Measurements from ENCODE around the gene GSTT2B. TPM values are rescaled to one million over a fixed set of nuclear protein-coding genes. Genes with fewer than 3 reads are reported as not detected.
"Not testable (repeated sequence)": the region's sequence is repeated elsewhere in the genome, so short reads cannot be mapped to it uniquely, and the experiment has no call there.

The GSTT2B gene
- total RNA-seq: not detected in 2 replicates

- intact Hi-C loops (cut with micrococcal nuclease): not testable (repeated sequence)
These were observed at the start of gene GSTT2B for GRCh38 chr22:23961084-23961771. Gene GSTT2B, minus strand, starts transcription at chr22:23961195. Its CDS starts 64 bp downstream, at chr22:23961131.

GRCh38 chr22:24010018-24010391, 49.0 kb upstream of the GSTT2B start:
- intact Hi-C loops (cut with micrococcal nuclease): loop anchor here (2.0 kb wide), 1 partner anchor 223 kb away; the partner anchor contains the start of gene SMARCB1

GRCh38 chr22:24009227-24010017, 48.4 kb upstream of the GSTT2B start:
- intact Hi-C loops (cut with micrococcal nuclease): loop anchor here (2.0 kb wide), 1 partner anchor 223 kb away; the partner anchor contains the start of gene SMARCB1

- intact Hi-C loops (cut with micrococcal nuclease): no loop called here
These were observed 47.6 kb upstream of the GSTT2B start for GRCh38 chr22:24008381-24009226.

GRCh38 chr22:24008022-24008283, 47.0 kb upstream of the GSTT2B start:
- intact Hi-C loops (cut with micrococcal nuclease): no loop called here

GRCh38 chr22:24007253-24008021, 46.4 kb upstream of the GSTT2B start:
- intact Hi-C loops (cut with micrococcal nuclease): no loop called here

GRCh38 chr22:24006914-24007214, 45.9 kb upstream of the GSTT2B start:
- intact Hi-C loops (cut with micrococcal nuclease): no loop called here

- intact Hi-C loops (cut with micrococcal nuclease): no loop called here
These were observed 45.4 kb upstream of the GSTT2B start for GRCh38 chr22:24006207-24006913.

- intact Hi-C loops (cut with micrococcal nuclease): no loop called here
These were observed 44.2 kb upstream of the GSTT2B start, which contains the start of gene GSTT4 for GRCh38 chr22:24005201-24005600. Gene GSTT4, minus strand, starts transcription at chr22:24005453. Its CDS starts 97 bp downstream, at chr22:24005356.

- intact Hi-C loops (cut with micrococcal nuclease): no loop called here
These were observed 42.9 kb upstream of the GSTT2B start for GRCh38 chr22:24003887-24004286.

GRCh38 chr22:24002851-24003250, 41.9 kb upstream of the GSTT2B start:
- intact Hi-C loops (cut with micrococcal nuclease): no loop called here

GRCh38 chr22:24002272-24002671, 41.3 kb upstream of the GSTT2B start:
- intact Hi-C loops (cut with micrococcal nuclease): no loop called here

GRCh38 chr22:24001314-24001713, 40.3 kb upstream of the GSTT2B start:
- intact Hi-C loops (cut with micrococcal nuclease): no loop called here

- intact Hi-C loops (cut with micrococcal nuclease): loop anchor here (10.0 kb wide), 1 partner anchor 55 kb away; no protein-coding TSS in a partner anchor
These were observed 38.8 kb upstream of the GSTT2B start for GRCh38 chr22:23999779-24000178.

GRCh38 chr22:23997092-23997491, 36.1 kb upstream of the GSTT2B start:
- intact Hi-C loops (cut with micrococcal nuclease): loop anchor here (10.0 kb wide), 1 partner anchor 52 kb away; no protein-coding TSS in a partner anchor

GRCh38 chr22:23993581-23994177, 32.7 kb upstream of the GSTT2B start:
- intact Hi-C loops (cut with micrococcal nuclease): loop anchor here (10.0 kb wide), 1 partner anchor 49 kb away; no protein-coding TSS in a partner anchor

- intact Hi-C loops (cut with micrococcal nuclease): loop anchor here (10.0 kb wide), 1 partner anchor 48 kb away; no protein-coding TSS in a partner anchor
These were observed 32.1 kb upstream of the GSTT2B start for GRCh38 chr22:23993080-23993479.

GRCh38 chr22:23989583-23990244, 28.7 kb upstream of the GSTT2B start:
- intact Hi-C loops (cut with micrococcal nuclease): loop anchor here (10.0 kb wide), 2 partner anchors 45 to 255 kb away; partner anchors contain the start of gene GGT5

- intact Hi-C loops (cut with micrococcal nuclease): loop anchor here (10.0 kb wide), 1 partner anchor 258 kb away; the partner anchor contains the start of gene GGT5
These were observed 25.7 kb upstream of the GSTT2B start for GRCh38 chr22:23986538-23987178.

Data from T-helper 2 cell treated with Interferon-gamma antibody and Interleukin-4, amounts not matched to agents 100 ng/mL and 5 ng/mL, for 36 hours (primary cell).